ENCODE measurements around the gene ZBTB7A.

The ZBTB7A gene

GRCh38 chr19:4038661-4039423, 27.9 kb downstream of the ZBTB7A start:
- no peak for DNase-seq (ENCODE audit: low read depth)
- H3K4me3 ChIP-seq (ENCODE audit: low read depth, low read length) = no peak overlapping the region
- no peak for TF ChIP-seq CTCF (conservative IDR thresholded peaks at IDR 0.05; ENCODE audit: low read depth, low read length)

- no peak for DNase-seq (ENCODE audit: low read depth)
- H3K4me3 ChIP-seq (ENCODE audit: low read depth, low read length) = no peak overlapping the region
- TF ChIP-seq CTCF (conservative IDR thresholded peaks at IDR 0.05; ENCODE audit: low read depth, low read length) = no peak
Observed at GRCh38 chr19:4038057-4038456, 28.6 kb downstream of the ZBTB7A start.

- H3K4me3 ChIP-seq (ENCODE audit: low read depth, low read length) = no peak overlapping the region
- TF ChIP-seq CTCF (conservative IDR thresholded peaks at IDR 0.05; ENCODE audit: low read depth, low read length) = no peak
- no peak for DNase-seq (ENCODE audit: low read depth)
Observed at GRCh38 chr19:4037301-4037949, 29.3 kb downstream of the ZBTB7A start.

- no peak overlapping the region for H3K4me3 ChIP-seq (ENCODE audit: low read depth, low read length)
- DNase-seq (ENCODE audit: low read depth) = no peak
- no peak for TF ChIP-seq CTCF (conservative IDR thresholded peaks at IDR 0.05; ENCODE audit: low read depth, low read length)
Observed at GRCh38 chr19:4036576-4037300, 30.0 kb downstream of the ZBTB7A start.

GRCh38 chr19:4035582-4035981, 31.1 kb downstream of the ZBTB7A start:
- no peak overlapping the region for H3K4me3 ChIP-seq (ENCODE audit: low read depth, low read length)
- DNase-seq (ENCODE audit: low read depth) = no peak
- no peak for TF ChIP-seq CTCF (conservative IDR thresholded peaks at IDR 0.05; ENCODE audit: low read depth, low read length)

GRCh38 chr19:4035018-4035566, 31.6 kb downstream of the ZBTB7A start:
- TF ChIP-seq CTCF (conservative IDR thresholded peaks at IDR 0.05; ENCODE audit: low read depth, low read length) = no peak
- no peak overlapping the region for H3K4me3 ChIP-seq (ENCODE audit: low read depth, low read length)
- DNase-seq (ENCODE audit: low read depth) = no peak

Measured in choroid plexus epithelial cell (primary cell).